ENCODE measurements around the gene SENP5. TPM values are rescaled to one million over a fixed set of nuclear protein-coding genes. Genes with fewer than 3 reads are reported as not detected.

Gene SENP5
- total and polyA plus RNA-seq, 2 of the 8 experiments (the other 6 are each of a cell fraction or from before 2014, with no cell fraction given) = 6.7 to 27.3 TPM

DNA sequence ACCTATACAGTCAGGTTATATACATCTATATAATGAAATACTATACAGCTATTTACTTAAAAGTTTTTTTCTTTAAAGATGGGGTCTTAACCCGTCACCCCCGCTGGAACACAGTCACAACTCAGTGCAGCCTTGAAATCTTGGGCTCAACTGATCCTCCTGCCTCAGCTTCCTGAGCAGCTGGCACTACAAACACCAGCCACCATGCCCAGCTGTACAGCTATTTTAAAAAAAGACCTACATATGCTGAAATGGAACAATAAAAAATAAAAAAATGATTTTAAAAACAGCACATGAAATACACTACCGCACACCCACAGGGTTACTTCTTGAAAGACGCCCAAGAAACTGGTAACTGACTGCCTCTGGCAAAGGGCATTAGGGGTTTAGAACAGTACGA is 70.9 kb downstream of the SENP5 start (continued):
- no peak for TF ChIP-seq ASH2L (IDR thresholded peaks at IDR 0.05; ENCODE audit: low read length)
- TF ChIP-seq JUND (IDR thresholded peaks at IDR 0.05; ENCODE audit: low read length) = no peak
- TF ChIP-seq TBP (IDR thresholded peaks at IDR 0.05; ENCODE audit: low read depth, low read length) = no peak
- TF ChIP-seq TAF1 (IDR thresholded peaks at IDR 0.05; ENCODE audit: low read depth, low read length) = no peak
